H9 (cell line): ENCODE data around the gene SMIM13. TPM values are rescaled to one million over a fixed set of nuclear protein-coding genes. Genes with fewer than 3 reads are reported as not detected.

Source experiments
- DNase-seq: peaks from one replicate; pipeline ENCODE4 v3.0.0-alpha.2; 2017
- H2AFZ ChIP-seq: one replicate; pipeline ENCODE4 v1.6.1; 2013; ENCODE audit warnings: mild to moderate bottlenecking, low read length, control low read depth, moderate library complexity
- H2AK5ac ChIP-seq: 2 replicates; pipeline ENCODE4 v1.6.1; 2013; ENCODE audit warnings: low read length, control low read depth, mixed read lengths; ENCODE audit not compliant: insufficient read length
- H2BK120ac ChIP-seq: one replicate; pipeline ENCODE4 v1.6.1; 2013; ENCODE audit warnings: low read depth, mild to moderate bottlenecking, low read length, control low read depth, inconsistent platforms; ENCODE audit not compliant: poor library complexity, severe bottlenecking
- H2BK12ac ChIP-seq: 2 replicates; pipeline ENCODE4 v1.6.1; 2013; ENCODE audit warnings: low read length, control low read depth, mixed read lengths, low read depth; ENCODE audit not compliant: insufficient read length
- H2BK15ac ChIP-seq: 2 replicates; pipeline ENCODE4 v1.6.1; 2013; ENCODE audit warnings: low read depth, low read length, control low read depth
- H2BK20ac ChIP-seq: one replicate; pipeline ENCODE4 v1.6.1; 2013; ENCODE audit warnings: low read depth, mild to moderate bottlenecking, low read length, control low read depth, inconsistent platforms; ENCODE audit not compliant: poor library complexity, severe bottlenecking
- H2BK5ac ChIP-seq: 2 replicates; pipeline ENCODE4 v1.6.1; 2013; ENCODE audit warnings: low read length, control low read depth, mixed read lengths; ENCODE audit not compliant: insufficient read length
- H3K14ac ChIP-seq: 2 replicates; pipeline ENCODE4 v1.6.1; 2013; ENCODE audit warnings: low read length, control low read depth; ENCODE audit not compliant: insufficient read depth
- H3K18ac ChIP-seq: 2 replicates; pipeline ENCODE4 v1.6.1; 2013; ENCODE audit warnings: low read depth, mild to moderate bottlenecking, mixed read lengths, low read length, control low read depth; ENCODE audit not compliant: insufficient read length
- H3K23ac ChIP-seq: 2 replicates; pipeline ENCODE4 v1.6.1; 2013; ENCODE audit warnings: low read length, control low read depth, mixed read lengths, low read depth; ENCODE audit not compliant: insufficient read length
- H3K23me2 ChIP-seq: 2 replicates; pipeline ENCODE4 v1.6.1; 2013; ENCODE audit warnings: low read depth, mild to moderate bottlenecking, mixed read lengths, low read length, control low read depth; ENCODE audit not compliant: insufficient read length, poor library complexity, severe bottlenecking
- H3K27ac ChIP-seq: 2 replicates; pipeline ENCODE4 v1.5.1; 2013; ENCODE audit warnings: low read length, control low read depth, mixed read lengths, low read depth; ENCODE audit not compliant: insufficient read length
- H3K27me3 ChIP-seq: 2 replicates; pipeline ENCODE4 v1.6.1; 2013; ENCODE audit warnings: low read length, control low read depth, inconsistent platforms; ENCODE audit not compliant: insufficient read depth
- H3K4ac ChIP-seq: 2 replicates; pipeline ENCODE4 v1.6.1; 2013; ENCODE audit warnings: low read depth, mild to moderate bottlenecking, control low read depth, inconsistent platforms, low read length, moderate library complexity
- H3K4me1 ChIP-seq: 2 replicates; pipeline ENCODE4 v1.6.1; 2013; ENCODE audit warnings: low read length, control low read depth, inconsistent platforms; ENCODE audit not compliant: insufficient read depth
- H3K4me2 ChIP-seq: 2 replicates; pipeline ENCODE4 v1.6.1; 2013; ENCODE audit warnings: low read length, control low read depth, mixed read lengths; ENCODE audit not compliant: insufficient read length, insufficient read depth
- H3K56ac ChIP-seq: 2 replicates; pipeline ENCODE4 v1.6.1; 2013; ENCODE audit warnings: low read depth, mild to moderate bottlenecking, mixed read lengths, low read length, control low read depth; ENCODE audit not compliant: insufficient read length
- H3K79me1 ChIP-seq: 2 replicates; pipeline ENCODE4 v1.6.1; 2013; ENCODE audit warnings: low read depth, mild to moderate bottlenecking, moderate library complexity, low read length, control low read depth, inconsistent platforms; ENCODE audit not compliant: insufficient read depth, poor library complexity, severe bottlenecking
- H3K79me2 ChIP-seq: 2 replicates; pipeline ENCODE4 v1.6.1; 2013; ENCODE audit warnings: low read length, control low read depth, inconsistent platforms; ENCODE audit not compliant: insufficient read depth
- H3K9ac ChIP-seq: 2 replicates; pipeline ENCODE4 v1.6.1; 2013; ENCODE audit warnings: low read length, control low read depth, mixed read lengths; ENCODE audit not compliant: insufficient read length; ENCODE audit errors: extremely low read depth
- H3K9me3 ChIP-seq: one replicate; pipeline ENCODE4 v1.6.1; 2013; ENCODE audit warnings: low read depth, low read length, inconsistent platforms; ENCODE audit not compliant: control insufficient read depth
- H3T11ph ChIP-seq: one replicate; pipeline ENCODE4 v1.6.1; 2013; ENCODE audit warnings: mild to moderate bottlenecking, low read length, control low read depth, inconsistent platforms
- H4K20me1 ChIP-seq: one replicate; pipeline ENCODE4 v1.6.1; 2013; ENCODE audit not compliant: control insufficient read depth, insufficient read length, insufficient read depth
- H4K5ac ChIP-seq: 2 replicates; pipeline ENCODE4 v1.6.1; 2013; ENCODE audit warnings: low read depth, mild to moderate bottlenecking, mixed read lengths, low read length, control low read depth; ENCODE audit not compliant: insufficient read length
- H4K8ac ChIP-seq: replicated peaks from 2 replicates; pipeline ENCODE4 v1.6.1; 2013; ENCODE audit warnings: low read length, control low read depth, mixed read lengths, low read depth; ENCODE audit not compliant: insufficient read length
- H4K91ac ChIP-seq: 2 replicates; pipeline ENCODE4 v1.6.1; 2013; ENCODE audit warnings: low read depth, mild to moderate bottlenecking, moderate library complexity, mixed read lengths, low read length, control low read depth; ENCODE audit not compliant: insufficient read length
- H3K27ac Mint-ChIP-seq, 3 experiments: 2 replicates in 2 of 3; 3 replicates in 1 of 3; pipeline ENCODE4 v1.8.0; 2020 to 2021; ENCODE audit warnings: mixed read lengths in 3 of 3, mild to moderate bottlenecking in 1 of 3, moderate library complexity in 1 of 3
- H3K27me3 Mint-ChIP-seq: 2 replicates; pipeline ENCODE4 v1.8.0; 2021; ENCODE audit warnings: low read depth, mild to moderate bottlenecking, moderate library complexity, mixed read lengths
- H3K36me3 Mint-ChIP-seq, 3 experiments: 2 replicates in 2 of 3; 3 replicates in 1 of 3; pipeline ENCODE4 v1.8.0; 2020 to 2021; ENCODE audit warnings: low read depth in 3 of 3, mixed read lengths in 3 of 3; ENCODE audit not compliant: insufficient read depth in 1 of 3
- H3K4me1 Mint-ChIP-seq, 2 experiments: 2 replicates each; pipeline ENCODE4 v1.8.0; 2020; ENCODE audit warnings: mixed read lengths in 2 of 2
- H3K4me3 Mint-ChIP-seq, 2 experiments: 2 replicates in 1 of 2; 3 replicates in 1 of 2; pipeline ENCODE4 v1.8.0; 2020 to 2021; ENCODE audit warnings: mild to moderate bottlenecking in 2 of 2, mixed read lengths in 2 of 2, moderate library complexity in 1 of 2
- H3K9me3 Mint-ChIP-seq, 2 experiments: 2 replicates in 1 of 2; 3 replicates in 1 of 2; pipeline ENCODE4 v1.8.0; 2020; ENCODE audit warnings: mild to moderate bottlenecking in 2 of 2, mixed read lengths in 2 of 2, moderate library complexity in 1 of 2
- CTCF ChIP-seq: fragments of 200-600 bp; sonication (generic); conservative IDR thresholded peaks from 3 replicates; pipeline ENCODE4 v1.8.0; 2021; ENCODE audit warnings: antibody characterized with exemption, mild to moderate bottlenecking
- WGBS: extraction: QIAGEN DNeasy Blood & Tissue Kit; methylation state at CpG from one replicate; pipeline ENCODE4 v1.1.7; 2013; ENCODE audit warnings: missing lambda C conversion rate, low lambda C conversion rate, mixed read lengths; ENCODE audit not compliant: insufficient read length; ENCODE audit errors: extremely low coverage; 5-methylcytosine and 5-hydroxymethylcytosine counted together
- total RNA-seq: library from RNA; stranded (reverse); gene quantifications from 2 replicates; pipeline ENCODE4 v1.2.1, GENCODE V29; 2021

SMIM13 gene
- total RNA-seq, 1 experiment from 2014 or later = 10.6 TPM

GRCh38 chr6:11171952-11172351 lies 78.3 kb downstream of the SMIM13 start:
- H3K4me2 ChIP-seq = no peak overlapping the region
- H3K36me3 Mint-ChIP-seq = no peaks in the 10 kb centered on the region; a peak in 1 of 7 replicates
- H3K79me2 ChIP-seq = peaks cover 2% of the 10 kb centered on the region; the same call in 1 of the 2 replicates
- H3K4me1 ChIP-seq = no peaks in the 10 kb centered on the region; the same call in 1 of the 2 replicates
- no peak overlapping the region for H3K27ac Mint-ChIP-seq
- no peaks in the 10 kb centered on the region for H3K23me2 ChIP-seq
- no CpG with 5 or more reads among the region's 13 CpGs for WGBS
- no peak overlapping the region for H3K27ac ChIP-seq
- no peak overlapping the region for H4K91ac ChIP-seq
- no peak overlapping the region for H3K4me3 Mint-ChIP-seq
- H3K18ac ChIP-seq = no peak overlapping the region
- no peak overlapping the region for H3K14ac ChIP-seq
- H3K27me3 Mint-ChIP-seq = no peaks in the 10 kb centered on the region
- DNase-seq = no peak
- no peaks in the 10 kb centered on the region for H3K27me3 ChIP-seq
- no peak overlapping the region for H2BK20ac ChIP-seq
- H2AFZ ChIP-seq = no peak overlapping the region
- no peak for TF ChIP-seq CTCF
- no peak overlapping the region for H4K8ac ChIP-seq
- H3K23ac ChIP-seq = no peak overlapping the region
- H3T11ph ChIP-seq = no peak overlapping the region
- no peaks in the 10 kb centered on the region for H4K20me1 ChIP-seq
- no peak overlapping the region for H3K9ac ChIP-seq
- no peaks in the 10 kb centered on the region for H3K9me3 Mint-ChIP-seq
- no peak overlapping the region for H2BK12ac ChIP-seq
- no peak overlapping the region for H2AK5ac ChIP-seq
- H3K4me1 Mint-ChIP-seq = peaks cover 13% of the 10 kb centered on the region in 2 experiments
- no peaks in the 10 kb centered on the region for H3K79me1 ChIP-seq
- no peak overlapping the region for H3K56ac ChIP-seq
- no peak overlapping the region for H2BK120ac ChIP-seq
- H2BK15ac ChIP-seq = no peak overlapping the region
- H4K5ac ChIP-seq = no peak overlapping the region
- H2BK5ac ChIP-seq = no peak overlapping the region
- no peak overlapping the region for H3K4ac ChIP-seq
- H3K9me3 ChIP-seq = no peaks in the 10 kb centered on the region
